Measurements from ENCODE around the gene C1orf21. TPM values are rescaled to one million over a fixed set of nuclear protein-coding genes. Genes with fewer than 3 reads are reported as not detected.

C1orf21 gene
- total RNA-seq, 1 donor, result 17.0 TPM

DNA sequence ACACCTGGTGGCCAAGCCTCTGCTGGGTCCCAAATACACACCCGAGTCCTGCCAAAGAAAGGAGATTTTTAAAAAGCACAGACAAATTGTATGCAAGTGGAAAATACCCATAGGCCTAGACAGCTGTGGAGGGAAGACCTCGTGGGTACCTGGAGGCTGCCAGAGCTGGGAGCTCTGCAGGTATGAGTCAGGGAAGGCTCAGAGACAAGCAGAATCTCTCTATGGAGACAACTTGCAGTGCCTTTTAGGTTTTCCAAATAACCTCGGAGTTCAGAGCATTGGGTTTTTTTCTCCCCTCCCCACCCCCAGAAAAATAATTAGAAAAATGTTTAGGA, 240.1 kb downstream of the C1orf21 start:
- TF ChIP-seq, protein P1, sequence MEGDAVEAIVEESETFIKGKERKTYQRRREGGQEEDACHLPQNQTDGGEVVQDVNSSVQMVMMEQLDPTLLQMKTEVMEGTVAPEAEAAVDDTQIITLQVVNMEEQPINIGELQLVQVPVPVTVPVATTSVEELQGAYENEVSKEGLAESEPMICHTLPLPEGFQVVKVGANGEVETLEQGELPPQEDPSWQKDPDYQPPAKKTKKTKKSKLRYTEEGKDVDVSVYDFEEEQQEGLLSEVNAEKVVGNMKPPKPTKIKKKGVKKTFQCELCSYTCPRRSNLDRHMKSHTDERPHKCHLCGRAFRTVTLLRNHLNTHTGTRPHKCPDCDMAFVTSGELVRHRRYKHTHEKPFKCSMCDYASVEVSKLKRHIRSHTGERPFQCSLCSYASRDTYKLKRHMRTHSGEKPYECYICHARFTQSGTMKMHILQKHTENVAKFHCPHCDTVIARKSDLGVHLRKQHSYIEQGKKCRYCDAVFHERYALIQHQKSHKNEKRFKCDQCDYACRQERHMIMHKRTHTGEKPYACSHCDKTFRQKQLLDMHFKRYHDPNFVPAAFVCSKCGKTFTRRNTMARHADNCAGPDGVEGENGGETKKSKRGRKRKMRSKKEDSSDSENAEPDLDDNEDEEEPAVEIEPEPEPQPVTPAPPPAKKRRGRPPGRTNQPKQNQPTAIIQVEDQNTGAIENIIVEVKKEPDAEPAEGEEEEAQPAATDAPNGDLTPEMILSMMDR (IDR thresholded peaks at IDR 0.05; ENCODE audit: extremely low read depth, low read depth, low read length), result no peak
- Histone ChIP-seq H4K20me1 (ENCODE audit: insufficient read depth, low read length) (no peaks in the 10 kb centered on the region), H3K36me3 (ENCODE audit: insufficient read depth, low read length) (no peaks in the 10 kb centered on the region), H3K27ac (ENCODE audit: low read depth, low read length) (no peak overlapping the region), H3K4me2 (ENCODE audit: insufficient read depth, low read length) (no peak overlapping the region), H3K4me3 (ENCODE audit: insufficient read depth, low read length) (no peak overlapping the region), H3K79me2 (ENCODE audit: insufficient read depth, low read length) (no peaks in the 10 kb centered on the region), H3K27me3 (ENCODE audit: insufficient read depth, low read length) (no peaks in the 10 kb centered on the region), H2AFZ (ENCODE audit: low read length) (no peak overlapping the region), H3K4me1 (ENCODE audit: insufficient read depth, low read length) (peaks cover 6% of the 10 kb centered on the region), H3K9me3 (ENCODE audit: low read depth, low read length) (no peaks in the 10 kb centered on the region)
- no peak for DNase-seq (ENCODE audit: insufficient read length, low spot score, missing footprints)

DNA sequence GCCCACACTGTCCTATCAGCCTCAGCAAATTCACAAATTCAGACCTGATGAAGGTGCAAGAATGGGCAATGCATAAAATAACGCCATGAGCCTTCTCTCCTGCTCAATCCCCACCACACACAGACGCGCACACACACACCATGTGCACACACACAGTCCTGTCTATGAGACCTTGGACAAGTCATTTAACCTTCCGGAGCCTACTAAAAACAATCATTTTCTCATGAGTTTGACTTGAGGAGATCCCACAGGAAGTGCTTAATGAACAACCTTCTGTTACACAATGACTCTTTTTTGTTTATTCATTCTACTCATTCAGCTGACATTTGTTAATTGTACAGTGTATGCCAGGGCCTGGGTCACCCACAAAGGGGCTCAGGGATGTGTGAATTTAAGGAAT, 242.4 kb downstream of the C1orf21 start:
- Histone ChIP-seq H3K4me1 (ENCODE audit: insufficient read depth, low read length) (no peaks in the 10 kb centered on the region), H2AFZ (ENCODE audit: low read length) (no peak overlapping the region), H4K20me1 (ENCODE audit: insufficient read depth, low read length) (no peaks in the 10 kb centered on the region), H3K27me3 (ENCODE audit: insufficient read depth, low read length) (no peaks in the 10 kb centered on the region), H3K4me3 (ENCODE audit: insufficient read depth, low read length) (no peak overlapping the region), H3K9me3 (ENCODE audit: low read depth, low read length) (no peaks in the 10 kb centered on the region), H3K36me3 (ENCODE audit: insufficient read depth, low read length) (no peaks in the 10 kb centered on the region), H3K79me2 (ENCODE audit: insufficient read depth, low read length) (no peaks in the 10 kb centered on the region), H3K27ac (ENCODE audit: low read depth, low read length) (no peak overlapping the region), H3K4me2 (ENCODE audit: insufficient read depth, low read length) (no peak overlapping the region)
- no peak for DNase-seq (ENCODE audit: insufficient read length, low spot score, missing footprints)
- TF ChIP-seq, protein P1 (IDR thresholded peaks at IDR 0.05; ENCODE audit: extremely low read depth, low read depth, low read length), result no peak

DNA sequence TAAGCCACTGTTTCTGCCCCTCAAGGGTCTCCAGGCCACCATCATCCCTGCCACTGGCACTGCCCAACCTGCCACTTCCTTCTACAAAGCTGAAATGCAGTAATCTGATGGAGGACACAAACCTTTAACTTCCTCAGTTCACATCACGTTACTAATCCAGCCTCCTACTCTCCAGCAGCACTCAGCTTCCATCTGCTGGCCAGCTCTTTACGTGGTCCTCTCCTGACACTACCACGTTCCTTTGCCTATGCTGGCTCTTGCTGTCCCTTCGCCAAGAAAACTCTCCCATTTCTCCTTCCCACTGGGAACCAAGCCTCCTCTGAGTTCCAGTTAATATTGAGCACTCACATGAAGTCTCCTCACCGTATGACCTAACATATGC, 243.8 kb downstream of the C1orf21 start:
- no peak for DNase-seq (ENCODE audit: insufficient read length, low spot score, missing footprints)
- Histone ChIP-seq H3K9me3 (ENCODE audit: low read depth, low read length) (no peaks in the 10 kb centered on the region), H3K27me3 (ENCODE audit: insufficient read depth, low read length) (no peaks in the 10 kb centered on the region)

DNA sequence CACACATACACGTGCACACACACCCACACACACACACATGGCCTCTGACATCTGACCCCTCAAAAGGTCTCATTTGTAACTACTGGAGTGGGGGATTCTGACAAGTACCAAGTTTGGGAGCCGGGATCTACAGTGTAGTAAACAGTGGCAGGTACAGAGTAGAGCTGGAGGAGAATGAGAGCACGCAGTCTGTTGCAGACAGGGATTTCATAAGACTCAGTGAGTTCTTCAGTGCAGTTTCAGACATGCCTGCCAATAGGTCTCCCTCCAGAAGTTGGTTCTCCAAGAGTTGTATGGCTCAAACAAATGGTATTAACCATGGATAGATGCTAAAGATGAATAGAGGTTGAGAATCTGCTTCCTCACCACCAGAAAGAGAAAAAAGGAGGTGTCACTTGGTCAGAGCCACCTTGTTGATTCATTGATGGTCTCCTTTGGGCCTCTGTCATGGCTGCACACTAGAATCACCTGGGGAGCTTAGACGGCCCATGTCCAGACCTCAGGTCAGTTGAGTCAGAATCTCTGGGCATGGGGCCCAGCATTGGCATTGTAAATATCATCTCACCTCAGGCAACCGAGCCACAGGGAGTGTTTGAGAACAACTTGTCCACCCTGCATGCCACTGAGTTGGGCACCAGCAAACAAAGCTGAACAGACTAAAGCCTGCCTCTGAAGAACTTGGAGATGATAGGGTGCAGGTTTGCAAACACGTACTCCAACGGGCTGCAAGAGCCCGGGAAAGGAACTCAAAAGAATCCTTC, 245.8 kb downstream of the C1orf21 start:
- H3K27me3 ChIP-seq (ENCODE audit: insufficient read depth, low read length), result no peaks in the 10 kb centered on the region
- no peak overlapping the region for H3K27ac ChIP-seq (ENCODE audit: low read depth, low read length)
- DNase-seq (ENCODE audit: insufficient read length, low spot score, missing footprints), result no peak
- H4K20me1 ChIP-seq (ENCODE audit: insufficient read depth, low read length), result no peaks in the 10 kb centered on the region
- TF ChIP-seq, protein P1 (IDR thresholded peaks at IDR 0.05; ENCODE audit: extremely low read depth, low read depth, low read length), result no peak
- H2AFZ ChIP-seq (ENCODE audit: low read length), result no peak overlapping the region
- H3K79me2 ChIP-seq (ENCODE audit: insufficient read depth, low read length), result no peaks in the 10 kb centered on the region
- no peak overlapping the region for H3K4me3 ChIP-seq (ENCODE audit: insufficient read depth, low read length)
- no peaks in the 10 kb centered on the region for H3K36me3 ChIP-seq (ENCODE audit: insufficient read depth, low read length)
- no peaks in the 10 kb centered on the region for H3K4me1 ChIP-seq (ENCODE audit: insufficient read depth, low read length)
- no peaks in the 10 kb centered on the region for H3K9me3 ChIP-seq (ENCODE audit: low read depth, low read length)
- H3K4me2 ChIP-seq (ENCODE audit: insufficient read depth, low read length), result no peak overlapping the region

More for the DNA sequence above, 243.8 kb downstream of the C1orf21 start:
- Histone ChIP-seq H3K36me3 (ENCODE audit: insufficient read depth, low read length) (no peaks in the 10 kb centered on the region), H3K27ac (ENCODE audit: low read depth, low read length) (no peak overlapping the region), H3K79me2 (ENCODE audit: insufficient read depth, low read length) (no peaks in the 10 kb centered on the region), H3K4me3 (ENCODE audit: insufficient read depth, low read length) (no peak overlapping the region), H3K4me2 (ENCODE audit: insufficient read depth, low read length) (no peak overlapping the region), H3K4me1 (ENCODE audit: insufficient read depth, low read length) (no peaks in the 10 kb centered on the region), H4K20me1 (ENCODE audit: insufficient read depth, low read length) (no peaks in the 10 kb centered on the region), H2AFZ (ENCODE audit: low read length) (no peak overlapping the region)
- TF ChIP-seq, protein P1 (IDR thresholded peaks at IDR 0.05; ENCODE audit: extremely low read depth, low read depth, low read length), result no peak
